Muscle layer of duodenum (tissue), 2 donors: ENCODE results near the gene GAL3ST2.

Source experiments
- H3K27ac ChIP-seq: one replicate; pipeline ENCODE4 v1.7.0; 2013; ENCODE audit warnings: mild to moderate bottlenecking, low read length
- H3K27me3 ChIP-seq: one replicate; pipeline ENCODE4 v1.7.0; 2013; ENCODE audit warnings: low read depth, mild to moderate bottlenecking, control low read depth, low read length
- H3K36me3 ChIP-seq, 2 donors: one replicate each; pipeline ENCODE4 v1.7.0; 2013; ENCODE audit warnings: low read length in 2 of 2, control low read depth in 1 of 2, mild to moderate bottlenecking in 1 of 2; ENCODE audit not compliant: insufficient read depth in 2 of 2, control insufficient read depth in 1 of 2
- H3K4me1 ChIP-seq, 2 donors: one replicate each; pipeline ENCODE4 v1.7.0; 2013; ENCODE audit warnings: low read length in 2 of 2, mild to moderate bottlenecking in 2 of 2, control low read depth in 1 of 2, moderate library complexity in 1 of 2; ENCODE audit not compliant: insufficient read depth in 2 of 2, control insufficient read depth in 1 of 2
- H3K4me3 ChIP-seq, 2 donors: one replicate each; pipeline ENCODE4 v1.7.0; 2013; ENCODE audit warnings: low read length in 2 of 2, low read depth in 1 of 2, mild to moderate bottlenecking in 1 of 2
- H3K9me3 ChIP-seq, 2 donors: one replicate each; pipeline ENCODE4 v1.7.0; 2013; ENCODE audit warnings: low read length in 2 of 2, control low read depth in 1 of 2, mild to moderate bottlenecking in 1 of 2; ENCODE audit not compliant: control insufficient read depth in 1 of 2
- donor health status: healthy.

GAL3ST2 gene

GRCh38 chr2:241808051-241808720 is 31.6 kb downstream of the GAL3ST2 start:
- Histone ChIP-seq H3K4me3 (no peak overlapping the region), H3K27ac (no peak overlapping the region), H3K36me3 (no peaks in the 10 kb centered on the region), H3K9me3 (no peaks in the 10 kb centered on the region), H3K4me1 (peaks cover 0 to 16% of the 10 kb centered on the region in 2 donors), H3K27me3 (peaks cover 11% of the 10 kb centered on the region)

GRCh38 chr2:241808721-241809382 is 32.2 kb downstream of the GAL3ST2 start, which contains the start of gene NEU4:
TSS of gene NEU4 (plus strand) at chr2:241809193. CDS start at chr2:241814485, 5,292 bp downstream.
- H3K27me3 ChIP-seq: peaks cover 11% of the 10 kb centered on the region
- peaks cover 0 to 10% of the 10 kb centered on the region in 2 donors for H3K4me1 ChIP-seq
- no peaks in the 10 kb centered on the region for H3K36me3 ChIP-seq
- H3K9me3 ChIP-seq: no peaks in the 10 kb centered on the region
- H3K4me3 ChIP-seq: no peak within 1 kb of the TSS
- H3K27ac ChIP-seq: no peak within 1 kb of the TSS

GRCh38 chr2:241809383-241810306 is 33.0 kb downstream of the GAL3ST2 start:
- no peaks in the 10 kb centered on the region for H3K36me3 ChIP-seq
- peaks cover 3% of the 10 kb centered on the region for H3K27me3 ChIP-seq
- no peak overlapping the region for H3K27ac ChIP-seq
- peaks cover 0 to 2% of the 10 kb centered on the region in 2 donors for H3K4me1 ChIP-seq
- H3K4me3 ChIP-seq: no peak overlapping the region
- no peaks in the 10 kb centered on the region for H3K9me3 ChIP-seq

- Histone ChIP-seq H3K36me3 (no peaks in the 10 kb centered on the region), H3K4me1 (no peaks in the 10 kb centered on the region), H3K27me3 (no peaks in the 10 kb centered on the region), H3K4me3 (no peak overlapping the region), H3K27ac (no peak overlapping the region), H3K9me3 (no peaks in the 10 kb centered on the region)
Observed at GRCh38 chr2:241810307-241811200, 33.9 kb downstream of the GAL3ST2 start.

GRCh38 chr2:241811201-241811951 is 34.8 kb downstream of the GAL3ST2 start:
- Histone ChIP-seq H3K36me3 (no peaks in the 10 kb centered on the region), H3K27me3 (no peaks in the 10 kb centered on the region), H3K27ac (no peak overlapping the region), H3K4me3 (no peak overlapping the region), H3K4me1 (no peaks in the 10 kb centered on the region), H3K9me3 (no peaks in the 10 kb centered on the region)

- Histone ChIP-seq H3K4me3 (no peak overlapping the region), H3K9me3 (no peaks in the 10 kb centered on the region), H3K27me3 (no peaks in the 10 kb centered on the region), H3K27ac (no peak overlapping the region), H3K4me1 (no peaks in the 10 kb centered on the region), H3K36me3 (no peaks in the 10 kb centered on the region)
Observed at GRCh38 chr2:241811952-241812729, 35.5 kb downstream of the GAL3ST2 start.

GRCh38 chr2:241812730-241813643 is 36.4 kb downstream of the GAL3ST2 start:
- H3K4me3 ChIP-seq: no peak overlapping the region
- no peaks in the 10 kb centered on the region for H3K4me1 ChIP-seq
- H3K9me3 ChIP-seq: no peaks in the 10 kb centered on the region
- no peaks in the 10 kb centered on the region for H3K27me3 ChIP-seq
- no peaks in the 10 kb centered on the region for H3K36me3 ChIP-seq
- H3K27ac ChIP-seq: no peak overlapping the region

GRCh38 chr2:241813644-241814392 is 37.2 kb downstream of the GAL3ST2 start:
- Histone ChIP-seq H3K36me3 (no peaks in the 10 kb centered on the region), H3K27me3 (no peaks in the 10 kb centered on the region), H3K4me1 (no peaks in the 10 kb centered on the region), H3K4me3 (no peak overlapping the region), H3K9me3 (no peaks in the 10 kb centered on the region), H3K27ac (no peak overlapping the region)

GRCh38 chr2:241814393-241814642 is 37.7 kb downstream of the GAL3ST2 start:
- no peak overlapping the region for H3K4me3 ChIP-seq
- no peaks in the 10 kb centered on the region for H3K27me3 ChIP-seq
- H3K4me1 ChIP-seq: no peaks in the 10 kb centered on the region
- H3K36me3 ChIP-seq: no peaks in the 10 kb centered on the region
- no peaks in the 10 kb centered on the region for H3K9me3 ChIP-seq
- H3K27ac ChIP-seq: no peak overlapping the region
